Colonic mucosa (tissue), 4 donors: Measurements from ENCODE around the gene AGGF1. TPM values are rescaled to one million over a fixed set of nuclear protein-coding genes. Genes with fewer than 3 reads are reported as not detected.

Experiments used
- DNase-seq: peaks from one replicate; pipeline ENCODE4 v3.0.0-alpha.2; 2020
- H3K27ac ChIP-seq: fragments of 200-600 bp; one replicate; pipeline ENCODE4 v1.8.0; 2021
- H3K27me3 ChIP-seq: fragments of 200-600 bp; one replicate; pipeline ENCODE4 v1.8.0; 2021
- H3K36me3 ChIP-seq: fragments of 200-600 bp; one replicate; pipeline ENCODE4 v1.8.0; 2021
- H3K4me1 ChIP-seq: fragments of 200-600 bp; one replicate; pipeline ENCODE4 v1.8.0; 2021; ENCODE audit warnings: mild to moderate bottlenecking
- H3K4me3 ChIP-seq: fragments of 200-600 bp; one replicate; pipeline ENCODE4 v1.8.0; 2021
- H3K9ac ChIP-seq, 2 donors: one replicate each; pipeline ENCODE4 v1.7.0; 2013; ENCODE audit warnings: control low read depth in 2 of 2, low read depth in 2 of 2, low read length in 2 of 2
- H3K9me3 ChIP-seq: fragments of 200-600 bp; one replicate; pipeline ENCODE4 v1.8.0; 2021
- intact Hi-C: fragments of 100-400 bp; cut with DNase I; formaldehyde crosslinking; loops from one replicate; pipeline ENCODE4 v1.14.1; 2022
- total RNA-seq, 2 donors: library from RNA; stranded (reverse); fragmentation: NEBNext Ultra II Directional in 1 of 2; extraction: Animal tissue kit (Norgen Biotek cat#: 25700) in 1 of 2; gene quantifications; one replicate each; pipeline ENCODE4 v1.2.1, GENCODE V29; 2021
- TF ChIP-seq, protein P1 (sequence below): fragments of 200-600 bp; IDR thresholded peaks from one replicate; pipeline ENCODE4 v1.8.0; 2022; ENCODE audit warnings: antibody characterized with exemption, mild to moderate bottlenecking
- donor health status: healthy.
- donor health status: DM: no; HTN: no; CAD: no.
- donor health status: DM: no; HTN: no; CAD: no.

AGGF1 gene
- total RNA-seq, 2 donors from 2014 or later, result 16.9 to 24.6 TPM

DNA sequence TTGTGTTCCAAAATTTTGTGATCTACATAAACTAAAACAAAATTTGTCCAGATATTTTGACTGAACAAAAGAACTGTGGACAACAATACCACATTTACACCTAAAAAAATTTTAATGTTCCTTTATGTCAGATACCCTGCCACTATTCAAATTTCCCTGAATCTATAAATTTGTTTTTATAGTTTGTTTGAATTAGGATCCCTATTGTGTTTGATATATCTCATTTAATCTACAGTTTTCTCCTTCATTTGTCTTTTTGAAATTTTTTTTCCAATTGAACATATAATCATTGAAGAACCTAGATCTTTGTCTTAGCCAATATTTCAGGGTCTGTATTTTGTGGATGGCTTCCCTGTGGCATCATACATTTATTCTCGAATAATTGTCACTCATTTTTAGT lies 5.7 kb downstream of the AGGF1 start:
- H3K4me1 ChIP-seq, result peaks cover 8% of the 10 kb centered on the region
- H3K9me3 ChIP-seq, result no peaks in the 10 kb centered on the region
- no peak overlapping the region for H3K4me3 ChIP-seq
- intact Hi-C loops, result no loop called here
- no peaks in the 10 kb centered on the region for H3K27me3 ChIP-seq
- DNase-seq, result no peak
- TF ChIP-seq, protein P1, sequence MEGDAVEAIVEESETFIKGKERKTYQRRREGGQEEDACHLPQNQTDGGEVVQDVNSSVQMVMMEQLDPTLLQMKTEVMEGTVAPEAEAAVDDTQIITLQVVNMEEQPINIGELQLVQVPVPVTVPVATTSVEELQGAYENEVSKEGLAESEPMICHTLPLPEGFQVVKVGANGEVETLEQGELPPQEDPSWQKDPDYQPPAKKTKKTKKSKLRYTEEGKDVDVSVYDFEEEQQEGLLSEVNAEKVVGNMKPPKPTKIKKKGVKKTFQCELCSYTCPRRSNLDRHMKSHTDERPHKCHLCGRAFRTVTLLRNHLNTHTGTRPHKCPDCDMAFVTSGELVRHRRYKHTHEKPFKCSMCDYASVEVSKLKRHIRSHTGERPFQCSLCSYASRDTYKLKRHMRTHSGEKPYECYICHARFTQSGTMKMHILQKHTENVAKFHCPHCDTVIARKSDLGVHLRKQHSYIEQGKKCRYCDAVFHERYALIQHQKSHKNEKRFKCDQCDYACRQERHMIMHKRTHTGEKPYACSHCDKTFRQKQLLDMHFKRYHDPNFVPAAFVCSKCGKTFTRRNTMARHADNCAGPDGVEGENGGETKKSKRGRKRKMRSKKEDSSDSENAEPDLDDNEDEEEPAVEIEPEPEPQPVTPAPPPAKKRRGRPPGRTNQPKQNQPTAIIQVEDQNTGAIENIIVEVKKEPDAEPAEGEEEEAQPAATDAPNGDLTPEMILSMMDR, result no peak
- H3K9ac ChIP-seq, result no peak overlapping the region
- no peak overlapping the region for H3K27ac ChIP-seq
- no peaks in the 10 kb centered on the region for H3K36me3 ChIP-seq

DNA sequence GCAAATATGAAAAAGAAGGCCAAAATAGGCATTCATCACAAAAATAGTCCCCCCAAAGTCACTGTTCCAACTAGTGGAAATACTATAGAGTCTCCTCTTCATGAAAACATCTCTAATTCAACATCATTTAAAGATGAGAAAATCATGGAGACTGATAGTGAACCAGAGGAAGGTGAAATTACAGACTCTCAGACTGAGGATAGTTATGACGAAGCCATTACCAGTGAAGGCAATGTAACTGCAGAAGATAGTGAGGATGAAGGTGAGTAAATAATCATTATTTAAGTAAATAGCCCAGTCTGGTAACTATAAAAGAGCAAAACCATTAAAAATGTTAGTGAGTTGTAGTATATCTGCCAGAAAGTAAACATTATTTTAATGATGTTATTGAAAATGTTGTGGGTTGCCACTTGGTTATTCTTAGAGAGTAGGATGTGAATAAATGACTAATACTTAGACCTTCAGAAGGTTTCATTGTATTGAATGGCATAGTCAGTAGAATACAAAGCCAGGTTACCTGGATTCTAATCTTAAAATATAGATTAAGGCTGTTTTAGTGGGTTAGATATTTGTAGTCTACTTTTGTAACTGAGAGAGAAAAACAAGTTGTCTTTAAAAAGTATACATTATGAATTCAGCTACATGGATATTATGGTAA lies 16.3 kb downstream of the AGGF1 start:
- no peaks in the 10 kb centered on the region for H3K4me1 ChIP-seq
- H3K36me3 ChIP-seq, result no peaks in the 10 kb centered on the region
- no peaks in the 10 kb centered on the region for H3K27me3 ChIP-seq
- H3K27ac ChIP-seq, result no peak overlapping the region
- TF ChIP-seq, protein P1, result no peak
- intact Hi-C loops, result no loop called here
- H3K4me3 ChIP-seq, result no peak overlapping the region
- DNase-seq, result no peak
- H3K9me3 ChIP-seq, result no peaks in the 10 kb centered on the region
- no peak overlapping the region for H3K9ac ChIP-seq

DNA sequence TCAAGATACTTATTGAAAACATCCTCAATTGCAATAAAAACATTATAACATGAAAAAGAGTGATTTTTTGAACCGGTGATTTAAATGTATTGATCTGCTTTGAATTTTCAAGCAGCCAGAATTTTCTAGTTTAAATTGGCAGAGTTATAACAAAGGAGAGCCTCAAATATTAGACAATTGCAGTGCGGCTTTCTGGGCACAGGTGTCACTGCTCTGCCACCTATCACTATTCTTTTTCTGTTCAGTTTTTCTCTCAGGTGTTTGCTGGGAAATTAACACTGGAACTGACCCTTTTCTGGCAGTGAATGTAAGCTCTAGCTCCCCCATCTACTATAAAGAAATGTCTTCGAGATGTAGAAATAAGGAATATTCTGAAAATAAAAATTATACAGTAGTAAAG lies 33.8 kb downstream of the AGGF1 start:
- Histone ChIP-seq H3K4me1 (no peaks in the 10 kb centered on the region), H3K27ac (no peak overlapping the region), H3K36me3 (no peaks in the 10 kb centered on the region), H3K9ac (no peak overlapping the region), H3K27me3 (no peaks in the 10 kb centered on the region), H3K9me3 (no peaks in the 10 kb centered on the region), H3K4me3 (no peak overlapping the region)
- TF ChIP-seq, protein P1, result no peak
- intact Hi-C loops, result no loop called here
- no peak for DNase-seq

DNA sequence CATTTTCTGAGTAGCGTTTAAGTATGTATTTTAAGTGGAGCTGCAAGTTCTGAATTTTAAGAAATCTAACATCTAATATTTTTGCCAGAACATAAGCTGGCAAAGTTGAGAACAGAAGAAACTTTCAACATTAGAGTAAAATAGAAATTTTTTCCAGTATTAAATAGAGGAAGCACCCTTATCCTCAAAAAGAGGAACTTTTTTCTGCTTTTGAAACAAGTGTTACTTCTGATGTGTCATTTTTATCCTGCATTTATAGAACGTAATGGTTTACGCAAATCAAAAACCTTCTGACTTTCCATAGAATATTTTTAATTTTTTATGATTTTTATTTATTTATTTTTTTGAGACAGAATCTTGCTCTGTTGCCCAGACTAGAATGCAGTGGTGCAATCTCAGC lies 35.1 kb downstream of the AGGF1 start:
- Histone ChIP-seq H3K36me3 (no peaks in the 10 kb centered on the region), H3K27ac (no peak overlapping the region)

DNA sequence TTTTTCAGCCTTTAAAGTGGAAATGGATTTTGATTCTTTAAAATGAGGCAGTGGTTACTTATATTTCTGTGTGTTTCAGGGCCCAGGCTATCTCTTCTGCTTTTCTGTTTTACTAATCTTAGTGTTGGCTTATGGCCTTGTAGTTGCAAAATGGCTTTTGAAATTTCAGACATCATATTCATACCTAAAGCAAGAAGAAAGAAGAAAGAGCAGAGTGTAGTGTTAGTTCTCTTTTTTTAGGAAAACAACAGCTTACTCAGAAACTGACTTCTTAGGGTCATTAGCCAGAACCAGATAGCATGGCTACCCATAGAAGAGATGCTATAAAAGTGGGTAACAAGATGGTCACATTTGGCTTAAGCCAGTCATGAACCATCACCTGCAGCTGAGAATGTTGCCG lies 36.0 kb downstream of the AGGF1 start:
- intact Hi-C loops, result no loop called here
- TF ChIP-seq, protein P1, result no peak
- Histone ChIP-seq H3K9me3 (no peaks in the 10 kb centered on the region), H3K4me1 (no peaks in the 10 kb centered on the region), H3K9ac (no peak overlapping the region), H3K36me3 (no peaks in the 10 kb centered on the region), H3K27ac (no peak overlapping the region), H3K4me3 (no peak overlapping the region), H3K27me3 (no peaks in the 10 kb centered on the region)
- DNase-seq, result no peak

More for the DNA sequence above, 35.1 kb downstream of the AGGF1 start:
- Histone ChIP-seq H3K4me3 (no peak overlapping the region), H3K9me3 (no peaks in the 10 kb centered on the region), H3K27me3 (no peaks in the 10 kb centered on the region), H3K4me1 (no peaks in the 10 kb centered on the region), H3K9ac (no peak overlapping the region)
- DNase-seq, result no peak
- TF ChIP-seq, protein P1, result no peak
- intact Hi-C loops, result no loop called here
